Stimulated activated CD4-positive, alpha-beta T cell treated with anti-CD3 and anti-CD28 coated beads, Interleukin-2, amount 100 ng/mL, for 48 hours (primary cell): Measurements from ENCODE around the gene CNKSR3.
A peak's percentile ranks its signal among the peaks of the same experiment; 100 is the strongest.
"Not testable (repeated sequence)": the region's sequence is repeated elsewhere in the genome, so short reads cannot be mapped to it uniquely, and the experiment has no call there.

Source experiments
- DNase-seq, 2 donors: peaks; one replicate each; pipeline ENCODE4 v3.0.0-alpha.2; 2020

The CNKSR3 gene

DNA sequence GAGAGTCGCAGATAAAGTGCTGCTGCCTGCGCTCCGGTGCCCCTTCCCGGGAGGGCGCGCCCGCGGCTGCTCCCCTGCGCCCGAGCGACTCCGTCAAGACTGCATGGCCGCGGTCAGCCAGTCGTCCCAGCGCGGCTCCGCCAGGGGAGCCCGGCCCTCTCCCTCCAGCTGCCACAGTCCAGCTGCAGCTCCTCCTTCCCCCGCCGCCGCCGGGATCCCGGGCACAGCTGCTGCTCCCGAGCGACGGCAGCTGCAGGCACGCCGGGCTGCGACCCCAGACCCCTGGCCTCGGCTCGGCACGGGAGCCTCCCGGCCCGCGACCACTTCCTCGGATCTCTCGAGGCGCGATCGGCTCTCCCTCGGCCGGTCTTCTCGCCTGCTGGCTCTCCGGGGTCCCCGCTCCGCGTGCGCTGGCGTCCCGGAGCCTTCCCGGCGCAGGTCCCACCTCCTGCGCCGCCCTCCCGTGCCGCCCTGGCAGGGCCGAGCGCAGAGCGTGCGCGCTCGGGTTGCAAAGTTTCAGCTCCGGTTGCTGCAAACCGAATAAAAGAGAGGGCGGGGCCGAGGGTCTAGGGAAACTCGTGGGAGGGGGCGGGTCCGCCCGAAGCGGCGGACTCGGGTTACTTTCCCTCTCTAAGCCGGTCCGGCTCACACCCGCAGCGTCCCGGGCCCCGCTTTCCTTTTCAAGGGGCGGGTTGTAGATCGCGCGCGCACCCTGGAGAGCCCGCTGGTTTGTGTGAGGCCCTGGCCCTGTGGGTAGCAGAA, at the start of gene CNKSR3:
CNKSR3 (minus strand) TSS at position 542 of the 762 bp plus-strand sequence. CDS start 571 bp downstream, outside the sequence.
- DNase-seq = peak; percentile 33

DNA sequence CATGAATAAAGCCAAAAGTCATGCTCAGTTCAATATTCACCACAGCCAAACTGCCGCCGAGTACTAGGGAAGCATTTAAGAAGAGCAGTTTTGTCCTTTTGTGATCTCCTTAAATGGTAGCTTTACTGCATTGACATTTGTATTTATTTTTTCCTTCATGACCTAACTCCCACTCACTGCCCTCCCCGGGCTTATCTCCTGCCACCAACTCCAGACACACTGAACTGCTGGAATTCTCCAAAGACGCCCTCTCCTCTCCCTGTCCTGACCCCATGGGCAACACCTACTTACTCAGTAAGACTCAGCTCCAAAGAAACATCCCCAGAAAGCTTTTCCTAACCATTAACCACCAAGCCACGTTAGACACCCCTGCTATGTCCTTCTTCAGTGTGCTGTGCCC, 48.5 kb upstream of the CNKSR3 start:
- no peak for DNase-seq

DNA sequence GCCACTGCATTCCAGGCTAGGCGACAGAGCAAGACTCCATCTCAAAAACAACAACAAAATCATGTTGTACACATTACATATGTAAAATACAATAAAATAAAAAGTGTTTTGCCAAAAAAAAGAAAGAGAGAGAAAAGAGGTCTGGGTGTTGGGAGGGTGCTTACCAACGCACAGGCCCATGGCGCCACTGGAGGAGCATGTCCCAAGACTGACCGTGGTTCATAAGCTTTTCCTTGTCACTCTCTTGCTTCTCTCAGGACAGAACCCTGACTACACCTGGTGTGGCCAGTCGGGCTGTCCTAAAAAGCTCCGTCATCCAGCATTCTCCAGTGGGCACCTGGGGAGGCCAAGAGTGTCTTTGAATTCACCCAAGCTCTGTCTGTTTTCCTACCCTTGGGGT, 48.0 kb upstream of the CNKSR3 start:
- DNase-seq = no peak

DNA sequence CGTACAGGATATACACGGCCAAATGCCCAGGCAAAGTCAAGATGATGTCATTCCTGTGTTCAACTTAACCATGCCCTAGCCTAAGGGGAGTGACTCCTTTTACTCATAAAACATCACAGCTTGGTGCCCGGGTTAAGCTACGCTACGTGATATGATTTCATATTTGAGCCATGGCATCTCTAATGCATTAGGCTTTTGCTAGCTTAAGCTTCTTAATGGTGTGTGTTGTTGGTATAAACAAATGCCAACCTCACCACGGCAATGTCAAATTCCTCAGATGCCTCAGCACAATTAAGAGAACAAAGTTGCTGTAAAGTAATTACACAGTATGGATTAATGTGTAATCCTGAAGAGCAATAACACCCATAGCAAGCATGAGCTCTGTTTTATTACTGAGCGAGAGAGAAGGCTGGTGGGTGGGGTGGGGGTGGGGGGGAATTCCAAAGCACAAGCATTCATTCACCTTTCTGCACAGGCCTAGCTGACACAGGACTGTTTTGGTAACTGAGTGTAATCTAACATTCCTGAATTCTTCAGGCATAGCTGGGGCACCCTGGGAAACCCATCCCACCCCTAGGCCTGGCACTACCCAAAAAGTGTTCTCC, 44.7 kb upstream of the CNKSR3 start:
- DNase-seq = no peak

DNA sequence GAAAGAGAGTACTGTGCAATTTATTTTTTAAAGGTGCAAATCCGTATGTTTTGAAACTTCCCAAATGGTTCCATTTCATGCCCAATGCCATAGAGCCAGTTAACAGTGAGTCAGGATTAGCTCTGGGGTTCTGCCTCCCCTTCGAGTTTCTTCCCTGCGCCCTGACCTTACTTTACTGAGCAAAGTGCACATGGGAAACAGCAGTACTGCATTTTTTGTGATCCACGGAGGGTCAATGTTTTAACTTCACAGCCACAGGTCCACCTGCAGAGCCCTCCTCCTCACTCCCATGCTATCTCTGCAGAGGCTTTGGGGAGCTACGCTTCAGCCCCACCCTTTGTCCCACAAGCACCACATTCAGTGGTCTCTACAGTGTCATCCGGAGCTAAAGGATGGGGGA, 44.0 kb upstream of the CNKSR3 start:
- DNase-seq = no peak

GRCh38 chr6:154550779-154551178, 40.3 kb upstream of the CNKSR3 start:
- no peak for DNase-seq

DNA sequence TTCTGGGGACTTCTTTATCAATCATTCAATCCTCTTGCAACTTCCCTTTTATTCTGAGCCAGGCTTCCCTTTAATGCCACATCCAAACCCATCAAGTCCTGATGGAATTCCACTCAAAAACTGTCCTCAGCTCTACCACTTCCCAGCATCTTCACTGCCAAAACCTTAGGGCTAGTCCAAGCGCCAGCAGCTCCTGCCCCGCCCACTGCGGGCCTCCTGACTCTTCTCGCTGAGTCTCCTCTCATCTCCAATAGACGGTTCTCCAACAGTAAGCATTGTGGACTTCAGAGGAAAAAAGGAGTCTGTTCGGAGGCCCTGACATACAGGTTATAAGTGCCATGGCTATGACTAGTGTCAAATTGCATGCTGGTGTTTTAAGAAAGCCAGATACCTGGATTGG, 38.7 kb upstream of the CNKSR3 start:
- DNase-seq = no peak

DNA sequence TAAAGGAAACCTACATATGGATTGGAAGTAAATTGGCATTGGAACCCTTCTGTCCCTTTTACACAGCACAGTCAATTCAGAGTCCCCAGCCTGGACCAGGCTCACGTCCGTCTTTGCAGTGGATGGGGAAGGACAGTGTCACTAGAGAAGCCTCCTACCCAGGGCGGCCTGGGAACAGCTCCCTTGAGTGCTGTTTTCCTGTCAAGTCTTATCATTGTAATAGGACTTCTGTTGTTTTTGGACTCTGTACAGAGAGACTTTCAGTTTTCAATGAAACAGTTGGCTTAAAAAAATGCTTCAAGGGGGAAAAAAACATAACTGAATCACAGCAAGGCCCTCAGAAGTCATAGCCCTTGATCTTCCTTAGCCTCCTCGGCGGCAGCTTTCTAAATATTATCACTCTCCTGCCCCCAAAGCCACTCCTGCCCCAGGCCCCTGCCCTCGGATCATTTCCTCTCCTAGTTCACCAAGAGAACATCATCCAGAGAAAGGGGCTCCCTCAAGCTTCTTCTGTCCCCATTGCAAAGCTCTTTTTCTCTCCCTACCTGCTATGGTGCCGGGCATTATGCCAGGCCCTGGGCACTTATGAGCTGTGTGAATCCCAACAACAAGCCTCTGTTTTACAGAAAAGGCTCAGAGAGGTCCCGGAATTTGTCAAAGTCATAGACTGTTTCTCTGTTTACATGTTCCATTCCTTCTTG, 37.8 kb upstream of the CNKSR3 start:
- no peak for DNase-seq

DNA sequence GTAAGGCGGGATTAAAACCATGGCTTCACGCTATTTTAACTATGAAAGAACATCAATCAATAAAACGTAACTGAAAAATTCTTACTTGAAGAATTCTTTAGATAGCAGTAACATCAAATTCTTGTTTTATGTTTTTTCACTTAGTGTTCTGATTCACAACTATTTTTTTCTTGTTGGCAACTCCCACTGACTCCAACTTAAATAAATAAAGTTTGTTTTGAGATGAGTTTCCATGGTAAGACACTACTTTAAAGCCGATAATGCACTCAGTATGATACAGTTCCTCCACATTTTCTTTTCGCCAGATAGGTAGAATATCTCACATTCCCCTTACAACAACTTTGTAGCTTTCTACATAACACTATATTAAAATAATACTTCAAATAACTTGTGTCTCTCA, 33.1 kb upstream of the CNKSR3 start:
- no peak for DNase-seq

DNA sequence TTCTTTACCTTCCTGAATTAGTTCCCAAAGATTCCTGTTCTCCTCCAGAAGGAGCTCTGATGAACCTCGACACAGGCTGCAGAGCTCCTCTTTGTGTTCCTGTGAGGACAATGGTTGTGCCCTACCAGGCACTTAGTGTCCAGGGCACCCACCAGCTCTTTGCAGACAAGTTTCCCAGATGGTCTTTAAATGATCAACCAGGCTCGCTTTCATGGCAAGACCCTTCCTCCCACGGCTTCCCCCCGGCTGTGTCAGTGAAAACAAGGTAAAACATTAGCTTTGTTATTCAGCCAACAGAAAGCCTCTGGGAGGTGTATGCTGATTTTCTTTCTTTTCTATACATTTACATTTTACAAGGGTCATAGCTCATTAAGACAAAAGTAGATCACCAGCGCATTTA, 32.3 kb upstream of the CNKSR3 start:
- no peak for DNase-seq

- DNase-seq = not testable (repeated sequence)
Observed at GRCh38 chr6:154541837-154542236, 31.4 kb upstream of the CNKSR3 start.

DNA sequence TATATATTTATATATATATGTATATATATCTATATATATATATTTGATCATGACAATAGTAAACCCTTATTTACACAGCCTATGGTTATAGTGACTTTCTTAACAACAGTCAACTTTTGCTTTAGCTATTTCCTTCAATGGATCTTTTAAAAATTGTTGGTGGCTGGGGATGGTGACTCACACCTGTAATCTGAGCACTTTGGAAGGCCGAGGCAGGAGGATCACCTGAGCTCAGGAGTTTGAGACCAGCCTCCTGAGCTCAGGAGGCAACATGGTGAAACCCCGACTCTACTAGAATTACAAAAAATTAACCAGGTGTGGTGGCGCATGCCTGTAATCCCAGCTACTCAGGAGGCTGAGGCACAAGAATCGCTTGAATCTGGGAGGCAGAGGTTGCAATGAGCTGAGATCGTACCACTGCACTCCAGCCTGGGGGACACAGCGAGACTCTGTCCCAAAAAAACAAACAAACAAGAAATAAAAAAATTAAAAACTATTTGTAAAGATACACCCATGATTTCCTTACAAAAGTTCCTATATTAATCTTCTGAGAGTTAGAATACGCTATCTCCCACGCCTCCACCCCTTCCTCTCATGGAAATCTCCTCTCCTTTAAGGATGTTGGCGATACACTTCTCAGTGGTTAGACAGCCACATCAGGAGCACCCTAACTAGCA, 29.2 kb upstream of the CNKSR3 start:
- no peak for DNase-seq

DNA sequence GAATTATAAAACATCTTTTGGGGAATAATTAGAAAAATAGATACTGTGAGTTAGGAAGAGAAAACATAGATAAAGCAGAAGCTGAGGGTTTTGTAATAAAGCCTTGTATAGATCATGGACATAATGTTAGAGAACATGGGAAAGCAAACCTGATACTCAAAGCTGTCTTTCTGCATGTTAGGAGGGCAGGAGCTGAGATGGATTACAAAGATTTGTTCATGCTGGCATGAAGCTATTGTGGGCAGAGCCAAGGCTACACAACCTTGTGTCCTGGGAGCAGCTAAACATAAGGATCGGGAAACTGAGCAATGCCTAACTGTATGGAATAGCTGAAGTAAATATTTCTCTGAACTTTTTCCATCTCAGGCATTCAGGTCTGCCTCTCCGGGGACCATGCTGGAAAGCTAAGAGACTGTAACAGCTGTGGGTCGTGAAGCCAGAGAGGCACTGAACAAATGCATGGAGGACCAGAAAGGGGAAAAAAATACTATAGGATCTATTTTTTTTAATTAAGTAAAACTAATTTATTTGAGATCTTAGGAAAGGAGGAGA, 28.2 kb upstream of the CNKSR3 start:
- no peak for DNase-seq

GRCh38 chr6:154537511-154538325, 27.2 kb upstream of the CNKSR3 start:
- no peak for DNase-seq

DNA sequence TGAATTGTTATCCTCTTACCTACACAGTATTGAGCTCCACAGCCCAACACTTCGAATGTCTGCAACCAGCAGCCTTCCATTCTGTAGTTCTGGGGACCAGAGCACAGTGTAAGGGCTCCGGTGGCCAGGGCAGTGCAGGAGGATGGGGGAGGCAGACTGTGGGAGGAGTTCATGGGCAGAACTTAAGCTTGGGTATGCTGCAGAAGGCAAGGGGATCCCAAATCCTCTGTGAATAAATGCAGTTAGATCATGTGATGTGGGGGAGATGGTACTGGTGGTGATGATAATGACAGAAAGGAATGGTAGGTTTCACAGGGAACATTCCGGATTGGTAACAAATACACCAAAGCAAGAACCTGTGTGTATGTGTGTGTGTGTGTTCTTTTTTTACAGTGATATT, 26.5 kb upstream of the CNKSR3 start:
- DNase-seq = no peak

- no peak for DNase-seq
Observed at GRCh38 chr6:154536255-154536654, 25.8 kb upstream of the CNKSR3 start.

GRCh38 chr6:154535851-154536250, 25.4 kb upstream of the CNKSR3 start:
- no peak for DNase-seq

GRCh38 chr6:154535147-154535546, 24.7 kb upstream of the CNKSR3 start:
- no peak for DNase-seq

- no peak for DNase-seq
Observed at GRCh38 chr6:154534531-154534930, 24.0 kb upstream of the CNKSR3 start.

DNA sequence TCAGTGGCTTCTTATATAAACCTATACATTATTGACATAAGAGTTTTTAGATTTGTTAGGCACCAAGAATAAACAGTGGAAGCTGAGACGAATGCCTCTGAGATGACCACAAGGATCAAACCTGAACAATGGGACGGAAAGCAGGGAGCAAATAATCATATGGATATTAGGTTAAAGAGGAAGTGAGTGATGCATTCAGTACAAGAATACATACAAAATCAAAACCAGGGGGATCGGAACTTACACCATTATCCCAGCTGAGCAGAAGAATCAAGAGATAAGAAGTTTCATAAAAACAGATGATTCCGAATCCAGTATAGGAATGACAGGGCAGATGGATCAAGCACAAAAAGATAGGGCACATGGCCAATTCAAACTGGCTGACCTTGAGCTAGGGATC, 21.9 kb upstream of the CNKSR3 start:
- DNase-seq = no peak

DNA sequence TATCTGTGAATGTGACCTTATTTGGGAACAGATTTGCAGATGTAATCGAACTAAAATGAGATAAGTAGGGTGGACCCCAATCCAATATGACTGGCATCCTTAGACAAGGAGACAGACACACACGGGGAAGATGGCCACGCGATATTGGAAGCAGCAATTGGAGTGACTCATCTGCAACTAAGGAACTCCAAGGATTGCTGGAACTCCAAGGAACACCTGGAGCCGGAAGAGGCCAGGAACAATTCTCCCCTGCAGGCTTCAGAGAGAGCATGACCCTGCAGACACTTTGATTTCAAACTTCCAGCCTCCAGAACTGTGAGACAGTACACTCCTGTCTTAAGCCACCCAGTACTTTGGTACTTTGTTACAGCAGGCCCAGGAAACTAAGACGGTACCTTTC, 19.5 kb upstream of the CNKSR3 start:
- DNase-seq = no peak

DNA sequence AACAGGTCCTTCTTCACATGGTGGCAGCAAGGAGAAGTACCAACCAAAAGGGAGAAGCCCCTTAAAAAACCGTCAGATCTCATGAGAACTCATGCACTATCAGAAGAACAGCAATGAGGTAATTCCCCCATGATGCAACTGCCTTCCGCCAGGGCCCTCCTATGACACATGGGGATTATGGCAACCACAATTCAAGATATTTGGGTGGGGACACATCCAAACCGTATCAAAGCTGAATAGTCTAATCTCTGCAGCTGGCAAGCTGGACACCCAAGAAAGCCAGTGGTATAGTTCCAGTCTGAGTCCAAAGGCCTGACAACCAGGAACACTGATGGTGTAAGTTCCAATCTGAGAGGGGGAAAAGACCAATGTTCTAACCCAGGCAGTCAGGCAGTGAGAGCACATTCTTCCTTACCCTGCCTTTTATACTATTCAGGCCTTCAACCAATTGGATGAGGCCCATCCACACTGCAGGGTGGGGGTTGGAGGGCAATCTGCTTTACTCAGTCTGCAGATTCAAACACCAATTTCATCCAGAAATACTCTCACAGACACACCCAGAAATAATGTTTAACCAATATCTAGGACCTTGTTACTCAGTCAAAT, 17.9 kb upstream of the CNKSR3 start:
- DNase-seq = no peak
